Vagina (tissue), 2 donors: ENCODE data around the gene ARHGAP31. TPM values are rescaled to one million over a fixed set of nuclear protein-coding genes. Genes with fewer than 3 reads are reported as not detected.

Experiments used
- DNase-seq, 2 donors: peaks; one replicate each; pipeline ENCODE4 v3.0.0-alpha.2; 2017; ENCODE audit errors: extremely low spot score in 2 of 2
- H3K27ac ChIP-seq: fragments of 200-600 bp; sonication (generic); one replicate; pipeline ENCODE4 v1.5.1; 2019
- H3K27me3 ChIP-seq: fragments of 200-600 bp; sonication (generic); one replicate; pipeline ENCODE4 v1.5.1; 2019
- H3K36me3 ChIP-seq, 2 donors: fragments of 200-600 bp; sonication (generic); one replicate each; pipeline ENCODE4 v1.5.1; 2017 to 2019
- H3K4me1 ChIP-seq: fragments of 200-600 bp; sonication (generic); one replicate; pipeline ENCODE4 v1.5.1; 2019
- H3K4me3 ChIP-seq, 2 donors: fragments of 200-600 bp; sonication (generic); 1 replicate in 1 of 2; 2 replicates in 1 of 2; pipeline ENCODE4 v1.5.1; 2016 to 2019
- H3K9me3 ChIP-seq: fragments of 200-600 bp; sonication (generic); one replicate; pipeline ENCODE4 v1.5.1; 2019
- CTCF ChIP-seq, 3 experiments: fragments of 450-650 bp in 2 of 3; fragments of 200-600 bp in 1 of 3; sonication (generic) in 1 of 3; IDR thresholded peaks; one replicate each; pipeline ENCODE4 v1.5.1; 2017 to 2019; ENCODE audit warnings: antibody characterized with exemption in 3 of 3, mild to moderate bottlenecking in 2 of 3, moderate library complexity in 2 of 3
- POLR2A ChIP-seq, 2 donors: fragments of 450-650 bp; IDR thresholded peaks; one replicate each; pipeline ENCODE4 v1.6.1; 2017; ENCODE audit warnings: antibody characterized with exemption in 2 of 2, mild to moderate bottlenecking in 2 of 2, moderate library complexity in 2 of 2
- POLR2AphosphoS5 ChIP-seq, 2 donors: sonication (generic); formaldehyde crosslinking; IDR thresholded peaks; one replicate each; pipeline ENCODE4 v1.9.0; 2017; ENCODE audit warnings: antibody characterized with exemption in 2 of 2, mild to moderate bottlenecking in 2 of 2, low read depth in 1 of 2; ENCODE audit not compliant: insufficient read depth in 1 of 2
- intact Hi-C: fragments of 100-400 bp; cut with DNase I; formaldehyde crosslinking; loops from one replicate; pipeline ENCODE4 v1.15.1; 2023
- total RNA-seq: library from RNA; depleted of rRNA; stranded (reverse); fragments of >200 nt; gene quantifications from one replicate; pipeline ENCODE4 v1.2.3, GENCODE V29; 2016

Gene ARHGAP31
- total RNA-seq, 1 donor from 2014 or later = 13.0 TPM

- DNase-seq = no peak
- H3K27ac ChIP-seq = no peak overlapping the region
- intact Hi-C loops = no loop called here
- H3K4me3 ChIP-seq = no peak overlapping the region
- no peak for TF ChIP-seq CTCF (IDR thresholded peaks at IDR 0.05)
- no peak for TF ChIP-seq POLR2A (IDR thresholded peaks at IDR 0.05)
- TF ChIP-seq POLR2AphosphoS5 (IDR thresholded peaks at IDR 0.05; ENCODE audit: insufficient read depth in 1 of 2, low read depth in 1 of 2) = no peak
- H3K4me1 ChIP-seq = peaks cover 5% of the 10 kb centered on the region
- H3K9me3 ChIP-seq = peaks cover 4% of the 10 kb centered on the region
- no peaks in the 10 kb centered on the region for H3K36me3 ChIP-seq
- H3K27me3 ChIP-seq = no peaks in the 10 kb centered on the region
These were observed 3.6 kb upstream of the ARHGAP31 start for GRCh38 chr3:119290613-119291012.

- Histone ChIP-seq H3K27me3 (no peaks in the 10 kb centered on the region), H3K36me3 (no peaks in the 10 kb centered on the region), H3K4me3 (no peak overlapping the region), H3K4me1 (peaks cover 11% of the 10 kb centered on the region), H3K9me3 (peaks cover 4% of the 10 kb centered on the region), H3K27ac (no peak overlapping the region)
- no peak for DNase-seq
- TF ChIP-seq POLR2AphosphoS5 (IDR thresholded peaks at IDR 0.05; ENCODE audit: insufficient read depth in 1 of 2, low read depth in 1 of 2) = no peak
- no peak for TF ChIP-seq POLR2A (IDR thresholded peaks at IDR 0.05)
- no peak for TF ChIP-seq CTCF (IDR thresholded peaks at IDR 0.05)
- intact Hi-C loops = no loop called here
These were observed 3.0 kb upstream of the ARHGAP31 start for GRCh38 chr3:119291062-119291700.

GRCh38 chr3:119292666-119293065 lies 1.5 kb upstream of the ARHGAP31 start:
- DNase-seq = no peak
- TF ChIP-seq CTCF (IDR thresholded peaks at IDR 0.05) (no peak), POLR2AphosphoS5 (IDR thresholded peaks at IDR 0.05; ENCODE audit: insufficient read depth in 1 of 2, low read depth in 1 of 2) (no peak), POLR2A (IDR thresholded peaks at IDR 0.05) (no peak)
- Histone ChIP-seq H3K4me1 (peaks cover 23% of the 10 kb centered on the region), H3K36me3 (no peaks in the 10 kb centered on the region), H3K4me3 (no peak overlapping the region), H3K27ac (no peak overlapping the region), H3K9me3 (peaks cover 4% of the 10 kb centered on the region), H3K27me3 (no peaks in the 10 kb centered on the region)
- intact Hi-C loops = no loop called here

DNA sequence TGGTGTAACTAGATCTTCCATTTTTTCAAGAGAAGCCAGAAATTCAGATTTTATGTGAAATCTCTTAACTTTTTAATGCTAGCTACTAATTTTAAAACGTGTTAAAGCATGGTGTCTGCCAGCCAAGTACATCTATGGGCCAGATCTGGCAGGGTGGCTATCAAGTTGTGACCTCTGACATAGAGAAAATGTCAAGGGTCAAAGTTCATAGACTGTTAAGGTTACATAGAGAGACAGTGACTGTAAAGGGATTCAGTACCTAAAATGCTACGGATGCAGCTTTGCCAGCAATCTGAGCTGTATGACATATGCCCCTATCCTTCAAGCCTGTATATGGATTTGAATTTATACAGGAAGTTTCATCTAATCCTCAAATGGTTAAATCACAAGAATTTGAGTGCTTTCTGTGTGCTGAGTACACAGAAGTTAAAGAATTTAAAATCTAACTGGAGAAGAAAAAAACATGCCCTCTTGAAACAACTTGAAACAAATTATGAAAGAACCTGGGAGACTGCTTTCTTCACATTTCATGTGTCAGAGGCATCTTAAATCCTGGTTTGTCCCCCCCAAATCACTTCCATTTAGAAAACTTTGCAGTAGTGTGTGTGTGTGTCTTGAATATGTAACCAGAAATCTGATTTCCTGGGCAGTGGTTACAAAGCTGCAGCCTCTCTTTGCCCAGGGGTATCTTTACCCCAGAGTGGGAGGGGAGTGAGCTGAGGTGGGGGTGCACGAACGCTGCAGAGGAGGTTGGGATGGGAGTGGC lies 895 bp upstream of the ARHGAP31 start:
- intact Hi-C loops = no loop called here
- Histone ChIP-seq H3K9me3 (no peaks in the 10 kb centered on the region), H3K36me3 (no peaks in the 10 kb centered on the region), H3K4me3 (peak overlapping the region; percentile 70), H3K27ac (peak overlapping the region; percentile 84), H3K27me3 (no peaks in the 10 kb centered on the region), H3K4me1 (peaks cover 23% of the 10 kb centered on the region)
- TF ChIP-seq POLR2A (IDR thresholded peaks at IDR 0.05) (no peak), CTCF (IDR thresholded peaks at IDR 0.05) (no peak), POLR2AphosphoS5 (IDR thresholded peaks at IDR 0.05; ENCODE audit: insufficient read depth in 1 of 2, low read depth in 1 of 2) (no peak)
- DNase-seq = no peak
